NCI-H82 (cell line): ENCODE data around the gene HSF4.

Experiments
- DNase-seq: peaks from one replicate; lab custom pipeline; 2025; lab: John Stamatoyannopoulos, UW

HSF4 gene

GRCh38 chr16:67150047-67150832 lies 14.3 kb upstream of the HSF4 start:
- DNase-seq: peak; percentile 81

GRCh38 chr16:67150833-67151396 lies 13.6 kb upstream of the HSF4 start, which contains the start of gene B3GNT9:
Gene B3GNT9, minus strand, starts transcription at chr16:67150998. Its CDS starts 513 bp downstream, at chr16:67150485.
- DNase-seq: peak; percentile 69

DNA sequence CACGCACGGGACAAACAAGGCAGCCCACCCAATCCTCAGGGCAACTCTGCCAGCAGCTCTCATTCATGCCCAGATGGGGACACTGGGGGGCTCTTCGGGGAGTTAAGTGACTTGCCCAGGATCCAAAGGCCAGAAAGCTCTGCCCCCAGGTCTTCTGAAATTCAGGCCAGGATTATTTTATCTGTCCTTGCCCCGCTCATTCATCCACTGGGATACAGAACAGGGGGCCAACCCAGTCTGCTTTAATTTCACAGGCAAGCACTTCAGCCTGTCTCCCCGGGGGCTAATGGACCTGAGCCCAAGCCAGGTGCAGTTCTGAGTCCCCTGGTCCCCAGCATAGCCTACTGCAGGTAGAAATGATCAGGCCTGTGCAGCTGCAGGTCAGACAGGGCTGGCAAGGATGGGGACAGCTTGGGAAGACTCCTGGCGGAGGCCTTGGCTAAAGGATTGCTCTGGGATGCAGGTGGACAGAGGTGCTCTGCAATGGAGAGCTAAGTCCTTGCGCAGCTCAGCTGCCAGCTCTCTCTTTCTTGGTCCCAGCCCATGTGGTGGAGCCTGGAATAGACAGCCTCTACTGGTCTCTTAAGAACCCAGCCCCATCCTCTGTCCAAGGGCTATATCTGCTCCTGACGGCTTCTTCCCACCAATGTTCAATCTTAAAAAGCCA lies 13.0 kb upstream of the HSF4 start:
- DNase-seq: peak; percentile 27

GRCh38 chr16:67154578-67155294 lies 9.8 kb upstream of the HSF4 start:
- DNase-seq: no peak

DNA sequence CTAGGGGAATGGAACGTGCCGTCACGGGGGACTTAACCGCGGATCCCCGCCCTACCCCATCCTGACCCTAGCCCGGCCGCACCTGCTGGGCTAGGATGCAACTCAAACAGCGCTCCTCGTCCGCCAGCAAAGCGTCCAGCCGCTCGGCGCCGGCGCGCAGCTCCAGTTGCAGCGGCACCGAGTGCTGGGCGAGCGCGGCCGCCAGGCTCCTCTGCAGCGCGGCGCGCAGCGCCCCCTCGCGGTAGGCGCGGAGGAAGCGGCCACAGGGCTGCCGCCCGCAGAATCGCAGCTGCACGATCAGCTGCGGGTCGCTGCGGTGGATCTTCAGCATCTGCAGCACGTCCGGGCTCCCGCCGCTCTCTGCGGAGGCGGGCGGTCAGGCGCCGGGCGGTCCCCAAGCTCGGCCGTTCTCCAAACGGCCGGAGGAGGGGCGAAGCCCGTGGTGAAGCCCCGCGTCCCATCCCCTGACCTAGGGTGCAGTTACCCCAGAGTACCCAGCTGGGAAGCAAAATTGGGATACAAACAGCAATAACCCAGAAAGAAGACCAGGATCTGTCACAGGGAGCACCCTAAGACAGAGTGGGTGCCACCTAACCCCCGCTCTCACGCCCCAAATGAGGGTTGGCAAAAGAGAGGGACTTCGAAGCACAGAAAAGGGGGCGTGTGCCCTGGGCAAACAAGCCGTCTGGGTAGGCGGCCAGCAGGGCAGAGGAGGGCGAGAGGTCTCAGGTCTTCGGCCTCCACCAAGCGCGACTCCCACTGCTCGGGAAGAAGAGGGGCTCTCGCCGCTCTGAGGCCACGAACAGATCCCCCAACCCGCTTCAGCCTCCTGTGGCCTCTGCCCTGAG lies 9.0 kb upstream of the HSF4 start:
- DNase-seq: peak; percentile 78

GRCh38 chr16:67156143-67156844 lies 8.3 kb upstream of the HSF4 start:
- DNase-seq: no peak

GRCh38 chr16:67157106-67157748 lies 7.3 kb upstream of the HSF4 start:
- DNase-seq: no peak

- DNase-seq: peak; percentile 65
Measured at GRCh38 chr16:67157892-67158635, 6.5 kb upstream of the HSF4 start.

GRCh38 chr16:67158637-67159600 lies 5.6 kb upstream of the HSF4 start:
- peak; percentile 63 for DNase-seq

- DNase-seq: no peak
Measured at GRCh38 chr16:67161595-67162058, 2.9 kb upstream of the HSF4 start.

GRCh38 chr16:67162506-67163163 lies 1.9 kb upstream of the HSF4 start:
- DNase-seq: no peak

DNA sequence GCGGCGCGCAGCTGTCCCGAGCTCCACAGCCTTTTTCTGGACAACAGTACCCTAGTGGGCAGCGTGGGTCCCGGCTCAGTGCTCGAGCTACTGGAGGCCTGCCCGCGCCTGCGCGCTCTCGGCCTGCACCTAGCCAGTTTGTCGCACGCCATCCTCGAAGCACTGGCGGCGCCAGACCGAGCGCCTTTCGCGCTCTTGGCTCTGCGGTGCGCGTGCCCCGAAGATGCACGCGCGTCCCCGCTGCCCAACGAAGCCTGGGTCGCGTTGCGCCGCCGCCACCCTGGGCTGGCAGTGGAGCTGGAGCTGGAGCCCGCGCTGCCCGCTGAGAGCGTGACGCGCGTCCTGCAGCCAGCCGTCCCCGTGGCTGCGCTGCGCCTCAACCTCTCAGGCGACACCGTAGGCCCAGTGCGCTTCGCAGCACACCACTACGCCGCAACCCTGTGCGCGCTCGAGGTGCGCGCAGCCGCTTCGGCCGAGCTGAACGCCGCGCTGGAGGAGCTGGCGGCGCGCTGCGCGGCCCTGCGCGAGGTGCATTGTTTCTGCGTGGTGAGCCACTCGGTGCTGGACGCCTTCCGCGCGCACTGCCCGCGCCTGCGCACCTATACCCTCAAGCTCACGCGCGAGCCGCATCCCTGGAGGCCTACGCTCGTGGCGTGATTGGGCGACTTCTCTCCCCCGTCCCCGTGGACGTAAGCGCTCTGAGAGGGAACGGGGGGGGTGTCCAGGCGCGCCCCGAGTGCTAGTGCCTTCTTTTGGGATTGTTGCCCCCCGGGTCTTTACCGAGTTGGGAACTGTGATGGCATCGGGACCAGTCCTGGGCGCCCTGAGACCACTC lies 1.2 kb upstream of the HSF4 start:
- peak; percentile 53 for DNase-seq

DNA sequence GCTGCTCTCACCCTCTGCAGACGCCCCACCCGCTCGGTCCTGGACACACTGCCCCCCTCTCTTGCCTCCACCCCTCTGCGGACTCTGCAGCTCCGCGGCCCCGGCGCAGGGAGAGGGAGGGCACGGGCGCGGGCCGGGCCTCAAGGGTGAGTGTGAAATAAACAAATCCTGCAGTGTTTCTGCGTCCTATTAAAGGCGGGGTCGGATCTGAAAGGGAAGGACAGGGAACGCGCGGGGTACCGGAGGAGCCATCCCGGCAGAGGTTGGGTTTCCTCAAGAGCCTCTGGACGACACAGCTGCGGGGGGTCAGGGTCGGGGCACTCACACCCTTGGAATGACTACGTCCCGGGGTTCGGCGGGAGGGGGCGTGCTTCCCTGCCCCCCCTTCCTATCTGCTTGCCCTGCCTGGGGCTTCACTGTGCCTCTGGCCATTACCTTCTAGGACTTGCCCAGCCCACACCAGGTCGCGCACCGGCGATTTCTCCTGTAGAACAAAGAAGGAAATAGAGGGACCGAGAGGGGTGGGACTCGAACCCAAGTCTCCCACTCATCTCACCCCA lies 466 bp upstream of the HSF4 start:
- DNase-seq: no peak

GRCh38 chr16:67165121-67166078 lies 855 bp downstream of the HSF4 start:
- no peak for DNase-seq

- DNase-seq: no peak
Measured at GRCh38 chr16:67166110-67166547, 1.6 kb downstream of the HSF4 start.
